HEK293T (cell line): ENCODE results near the gene RBM17.

Source experiments
- BHLHE40 ChIP-seq: fragments of 450-650 bp; IDR thresholded peaks from 2 replicates; pipeline ENCODE4 v1.6.1; 2016; ENCODE audit warnings: mild to moderate bottlenecking, moderate library complexity, borderline replicate concordance
- CTBP1 ChIP-seq: fragments of 450-650 bp; IDR thresholded peaks from 2 replicates; pipeline ENCODE4 v1.6.1; 2016; ENCODE audit warnings: borderline replicate concordance
- ELF4 ChIP-seq: fragments of 450-650 bp; IDR thresholded peaks from 2 replicates; pipeline ENCODE4 v1.6.1; 2017; ENCODE audit warnings: antibody characterized with exemption
- FOXA1 ChIP-seq: fragments of 450-650 bp; IDR thresholded peaks from 2 replicates; pipeline ENCODE4 v1.6.1; 2016; ENCODE audit warnings: mild to moderate bottlenecking
- FOXM1 ChIP-seq: fragments of 450-650 bp; IDR thresholded peaks from 2 replicates; pipeline ENCODE4 v1.6.1; 2017; ENCODE audit warnings: mild to moderate bottlenecking, borderline replicate concordance
- LEF1 ChIP-seq: fragments of 450-650 bp; IDR thresholded peaks from 2 replicates; pipeline ENCODE4 v1.6.1; 2017; ENCODE audit warnings: mild to moderate bottlenecking, borderline replicate concordance
- NFRKB ChIP-seq: fragments of 450-650 bp; IDR thresholded peaks from 2 replicates; pipeline ENCODE4 v1.6.1; 2016; ENCODE audit warnings: mild to moderate bottlenecking, moderate library complexity
- SP1 ChIP-seq: fragments of 450-650 bp; IDR thresholded peaks from 2 replicates; pipeline ENCODE4 v1.6.1; 2017
- SUZ12 ChIP-seq: fragments of 450-650 bp; IDR thresholded peaks from 2 replicates; pipeline ENCODE4 v1.6.1; 2016; ENCODE audit warnings: mild to moderate bottlenecking

DNA sequence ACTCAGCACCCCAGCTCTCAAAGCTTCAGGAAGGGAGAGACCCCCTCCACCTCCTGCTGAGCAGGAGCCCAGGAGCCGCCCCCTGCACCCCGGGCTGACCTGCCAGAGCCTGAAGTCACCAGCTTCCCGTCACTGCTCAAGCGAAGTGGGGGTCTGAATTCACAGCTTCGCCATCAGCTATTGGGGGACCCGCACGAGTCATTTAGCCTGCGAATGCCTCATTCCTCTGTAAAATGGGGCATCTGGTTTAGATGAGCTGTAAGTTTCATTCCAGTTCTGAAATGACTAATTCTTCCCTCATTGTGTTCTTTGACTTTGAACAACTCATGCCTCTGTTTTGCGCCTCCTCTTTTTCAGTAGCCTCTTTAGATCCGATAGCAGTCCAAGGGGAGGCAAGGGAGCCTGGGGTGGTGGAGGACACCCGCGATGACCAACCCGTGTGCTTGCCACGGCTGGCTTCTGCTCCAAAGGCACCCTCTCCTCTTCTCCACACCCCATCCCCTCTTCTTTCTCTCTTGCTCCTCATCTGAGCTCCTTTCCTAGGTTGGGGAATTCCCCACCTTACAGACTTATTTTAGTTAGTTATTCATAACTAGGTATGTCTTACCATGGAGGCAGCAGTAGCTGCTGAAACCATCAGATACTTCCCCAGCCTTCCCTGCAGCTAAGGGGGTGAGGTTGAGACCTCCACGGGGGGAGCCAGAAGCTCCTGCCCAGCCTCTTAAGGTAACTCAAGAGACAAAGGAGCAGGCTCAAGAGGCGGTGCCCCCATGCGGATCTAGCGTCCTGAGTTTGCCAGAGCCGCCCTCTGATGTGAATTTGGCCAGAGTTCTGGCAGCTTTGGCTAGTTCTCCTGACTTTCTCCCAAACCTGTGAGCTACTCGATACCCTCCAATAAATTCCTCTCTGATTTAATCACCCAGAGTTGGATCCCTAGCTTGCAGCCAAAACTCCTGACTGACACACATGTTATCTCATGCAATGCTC is 47.7 kb downstream of the RBM17 start:
- TF ChIP-seq FOXM1, result no peak
- no peak for TF ChIP-seq FOXA1
- no peak for TF ChIP-seq LEF1
- no peak for TF ChIP-seq SP1
- no peak for TF ChIP-seq BHLHE40
- TF ChIP-seq CTBP1, result no peak
- no peak for TF ChIP-seq ELF4
- no peak for TF ChIP-seq NFRKB
- no peak for TF ChIP-seq SUZ12
